BJ (cell line): Measurements from ENCODE around the gene DCLK2. TPM values are rescaled to one million over a fixed set of nuclear protein-coding genes. Genes with fewer than 3 reads are reported as not detected.

ENCODE experiments used
- CTCF ChIA-PET: fragments of 350-600 bp; formaldehyde crosslinking; extraction: SDS; loops from one replicate; lab custom pipeline; 2021; ENCODE audit warnings: antibody characterized with exemption, inconsistent platforms; lab: Yijun Ruan, JAX
- POLR2A ChIA-PET: fragments of 300-600 bp; sonication (Branson Sonifier 250); formaldehyde crosslinking; extraction: SDS; loops from one replicate; lab custom pipeline; 2021; ENCODE audit warnings: antibody characterized with exemption; lab: Charles Lee
- DNase-seq: peaks from one replicate; pipeline ENCODE4 v3.0.0-alpha.2; 2011; ENCODE audit warnings: low read depth
- H3K27me3 ChIP-seq: 2 replicates; pipeline ENCODE4 v1.6.0; 2011; ENCODE audit warnings: low read length; ENCODE audit not compliant: control insufficient read depth, insufficient read depth
- H3K36me3 ChIP-seq: 2 replicates; pipeline ENCODE4 v1.5.1; 2011; ENCODE audit warnings: low read length; ENCODE audit not compliant: control insufficient read depth, insufficient read depth
- H3K4me3 ChIP-seq: 2 replicates; pipeline ENCODE4 v1.5.1; 2011; ENCODE audit warnings: low read depth, mild to moderate bottlenecking, control low read depth, low read length
- polyA plus RNA-seq: library from polyadenylated mRNA; depleted of rRNA; stranded (reverse); fragments of >200 nt; gene quantifications from 2 replicates; pipeline ENCODE4 v1.2.3, GENCODE V29; 2011
- TF ChIP-seq, protein P1 (sequence below): IDR thresholded peaks from 2 replicates; pipeline ENCODE4 v1.5.1; 2011; ENCODE audit warnings: low read depth, mild to moderate bottlenecking, control low read depth, inconsistent platforms, low read length, moderate library complexity; ENCODE audit not compliant: insufficient read depth

The DCLK2 gene
- polyA plus RNA-seq, 1 experiment: 38.8 TPM

GRCh38 chr4:150072906-150073714 is 5.1 kb upstream of the DCLK2 start:
- H3K4me3 ChIP-seq: no peak overlapping the region
- peak; percentile 97 for DNase-seq
- no peaks in the 10 kb centered on the region for H3K27me3 ChIP-seq
- ChIA-PET POLR2A (no interaction called here), CTCF (interaction anchor here (0.9 to 1.9 kb wide), 2 partner anchors 10 to 42 kb away, joined by 3 to 6 read pairs; no protein-coding TSS in a partner anchor)
- H3K36me3 ChIP-seq: no peaks in the 10 kb centered on the region
- TF ChIP-seq, protein P1, sequence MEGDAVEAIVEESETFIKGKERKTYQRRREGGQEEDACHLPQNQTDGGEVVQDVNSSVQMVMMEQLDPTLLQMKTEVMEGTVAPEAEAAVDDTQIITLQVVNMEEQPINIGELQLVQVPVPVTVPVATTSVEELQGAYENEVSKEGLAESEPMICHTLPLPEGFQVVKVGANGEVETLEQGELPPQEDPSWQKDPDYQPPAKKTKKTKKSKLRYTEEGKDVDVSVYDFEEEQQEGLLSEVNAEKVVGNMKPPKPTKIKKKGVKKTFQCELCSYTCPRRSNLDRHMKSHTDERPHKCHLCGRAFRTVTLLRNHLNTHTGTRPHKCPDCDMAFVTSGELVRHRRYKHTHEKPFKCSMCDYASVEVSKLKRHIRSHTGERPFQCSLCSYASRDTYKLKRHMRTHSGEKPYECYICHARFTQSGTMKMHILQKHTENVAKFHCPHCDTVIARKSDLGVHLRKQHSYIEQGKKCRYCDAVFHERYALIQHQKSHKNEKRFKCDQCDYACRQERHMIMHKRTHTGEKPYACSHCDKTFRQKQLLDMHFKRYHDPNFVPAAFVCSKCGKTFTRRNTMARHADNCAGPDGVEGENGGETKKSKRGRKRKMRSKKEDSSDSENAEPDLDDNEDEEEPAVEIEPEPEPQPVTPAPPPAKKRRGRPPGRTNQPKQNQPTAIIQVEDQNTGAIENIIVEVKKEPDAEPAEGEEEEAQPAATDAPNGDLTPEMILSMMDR: no peak

DNA sequence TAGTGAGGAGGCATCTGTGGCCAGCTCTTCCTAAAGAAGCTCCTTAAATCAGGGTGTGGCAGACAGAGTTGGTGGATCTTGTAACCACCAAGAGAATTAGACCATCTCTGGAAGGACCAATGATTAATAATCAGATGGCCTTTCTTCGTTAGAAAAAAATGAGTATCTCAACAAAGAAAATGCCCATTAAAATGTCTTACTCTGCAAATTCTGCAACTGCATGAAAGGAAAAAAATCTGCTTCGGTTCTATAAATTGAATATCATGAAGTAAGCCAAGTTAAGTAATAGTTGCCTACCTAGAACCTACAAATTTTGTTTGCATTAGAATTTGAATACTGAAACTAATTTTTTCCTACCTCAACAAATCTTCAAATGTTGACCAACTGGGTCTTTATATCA is 4.2 kb upstream of the DCLK2 start:
- TF ChIP-seq, protein P1: no peak
- ChIA-PET CTCF (no interaction called here), POLR2A (no interaction called here)
- DNase-seq: no peak
- H3K4me3 ChIP-seq: no peak overlapping the region
- no peaks in the 10 kb centered on the region for H3K36me3 ChIP-seq
- H3K27me3 ChIP-seq: no peaks in the 10 kb centered on the region

GRCh38 chr4:150078579-150079080 is 385 bp downstream of the DCLK2 start:
- H3K4me3 ChIP-seq: peak overlapping the region; percentile 97
- H3K36me3 ChIP-seq: no peaks in the 10 kb centered on the region
- DNase-seq: no peak
- TF ChIP-seq, protein P1: no peak
- POLR2A ChIA-PET: no interaction called here
- CTCF ChIA-PET: interaction anchor here (1.7 to 3.3 kb wide), 3 partner anchors 70 to 165 kb away, joined by 4 to 24 read pairs (median 18); no protein-coding TSS in a partner anchor
- H3K27me3 ChIP-seq: no peaks in the 10 kb centered on the region

DNA sequence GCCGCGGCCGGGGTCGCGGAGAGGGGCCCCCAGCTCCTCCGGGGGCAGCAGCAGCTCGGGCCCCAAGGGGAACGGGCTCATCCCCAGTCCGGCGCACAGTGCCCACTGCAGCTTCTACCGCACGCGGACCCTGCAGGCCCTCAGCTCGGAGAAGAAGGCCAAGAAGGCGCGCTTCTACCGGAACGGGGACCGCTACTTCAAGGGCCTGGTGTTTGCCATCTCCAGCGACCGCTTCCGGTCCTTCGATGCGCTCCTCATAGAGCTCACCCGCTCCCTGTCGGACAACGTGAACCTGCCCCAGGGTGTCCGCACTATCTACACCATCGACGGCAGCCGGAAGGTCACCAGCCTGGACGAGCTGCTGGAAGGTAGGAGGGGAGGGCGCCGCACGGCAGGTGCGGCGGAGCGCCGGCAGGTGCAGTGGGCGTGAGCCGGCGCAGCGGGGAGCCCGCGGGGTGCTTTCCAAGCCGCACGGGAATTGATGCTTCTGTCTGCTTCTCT is 886 bp downstream of the DCLK2 start:
- Histone ChIP-seq H3K36me3 (no peaks in the 10 kb centered on the region), H3K4me3 (peak overlapping the region; percentile 97), H3K27me3 (no peaks in the 10 kb centered on the region)
- POLR2A ChIA-PET: no interaction called here
- no peak for DNase-seq
- CTCF ChIA-PET: interaction anchor here (1.7 to 3.3 kb wide), 4 partner anchors 70 to 164 kb away, joined by 4 to 24 read pairs (median 12); no protein-coding TSS in a partner anchor
- TF ChIP-seq, protein P1: no peak; the same call in 1 of the 2 replicates

DNA sequence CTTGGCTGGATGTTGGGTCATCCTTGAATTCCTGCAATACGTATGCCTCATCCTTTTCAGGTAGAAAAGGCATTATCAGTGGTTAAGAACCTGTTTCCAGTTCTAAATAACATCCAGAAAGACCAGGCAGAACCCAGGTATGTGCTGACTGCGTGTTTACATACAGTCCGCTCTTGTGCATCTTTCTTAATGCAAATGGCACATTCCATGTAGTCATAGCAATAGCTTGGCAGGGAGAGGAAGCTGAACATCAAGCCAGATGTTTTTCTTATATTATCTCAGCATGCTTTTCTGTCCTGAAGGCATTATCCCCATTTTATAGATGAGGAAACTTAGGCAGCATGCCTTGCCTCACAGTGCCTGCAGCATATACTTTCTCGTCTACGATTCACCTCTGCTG is 2.1 kb downstream of the DCLK2 start:
- ChIA-PET CTCF (interaction anchor here (1.0 to 3.3 kb wide), 4 partner anchors 72 to 163 kb away, joined by 3 to 24 read pairs (median 12); no protein-coding TSS in a partner anchor), POLR2A (interaction anchor here (0.8 kb wide), 1 partner anchor 145 kb away, joined by 3 read pairs; no protein-coding TSS in a partner anchor)
- DNase-seq: no peak
- TF ChIP-seq, protein P1: no peak
- H3K27me3 ChIP-seq: no peaks in the 10 kb centered on the region
- no peaks in the 10 kb centered on the region for H3K36me3 ChIP-seq
- peak overlapping the region; percentile 97 for H3K4me3 ChIP-seq
